Panc1 (cell line): ENCODE measurements around the gene GLI1.

ENCODE experiments used
- CTCF ChIP-seq: fragments of 450-650 bp; IDR thresholded peaks from 2 replicates; pipeline ENCODE4 v1.5.1; 2017; ENCODE audit warnings: mild to moderate bottlenecking
- POLR2AphosphoS5 ChIP-seq: IDR thresholded peaks from 2 replicates; pipeline ENCODE4 v1.6.1; 2012; ENCODE audit warnings: mild to moderate bottlenecking, low read depth, low read length, moderate library complexity
- SIN3A ChIP-seq: IDR thresholded peaks from 2 replicates; pipeline ENCODE4 v1.6.1; 2012; ENCODE audit warnings: low read depth, mild to moderate bottlenecking, low read length, moderate library complexity, borderline replicate concordance; ENCODE audit not compliant: insufficient read depth
- TCF7L2 ChIP-seq: IDR thresholded peaks from 2 replicates; pipeline ENCODE4 v1.6.1; 2011; ENCODE audit warnings: mild to moderate bottlenecking, low read depth, low read length, inconsistent platforms
- TF ChIP-seq, protein P1 (sequence below), 2 experiments: IDR thresholded peaks; 2 replicates each; pipeline ENCODE4 v1.6.1; 2011 to 2012; ENCODE audit warnings: low read depth in 2 of 2, control low read depth in 1 of 2, low read length in 1 of 2, mild to moderate bottlenecking in 1 of 2, moderate library complexity in 1 of 2; ENCODE audit not compliant: insufficient read depth in 1 of 2

- TF ChIP-seq CTCF (no peak), SIN3A (no peak), POLR2AphosphoS5 (no peak), TCF7L2 (no peak)
- TF ChIP-seq, protein P1, sequence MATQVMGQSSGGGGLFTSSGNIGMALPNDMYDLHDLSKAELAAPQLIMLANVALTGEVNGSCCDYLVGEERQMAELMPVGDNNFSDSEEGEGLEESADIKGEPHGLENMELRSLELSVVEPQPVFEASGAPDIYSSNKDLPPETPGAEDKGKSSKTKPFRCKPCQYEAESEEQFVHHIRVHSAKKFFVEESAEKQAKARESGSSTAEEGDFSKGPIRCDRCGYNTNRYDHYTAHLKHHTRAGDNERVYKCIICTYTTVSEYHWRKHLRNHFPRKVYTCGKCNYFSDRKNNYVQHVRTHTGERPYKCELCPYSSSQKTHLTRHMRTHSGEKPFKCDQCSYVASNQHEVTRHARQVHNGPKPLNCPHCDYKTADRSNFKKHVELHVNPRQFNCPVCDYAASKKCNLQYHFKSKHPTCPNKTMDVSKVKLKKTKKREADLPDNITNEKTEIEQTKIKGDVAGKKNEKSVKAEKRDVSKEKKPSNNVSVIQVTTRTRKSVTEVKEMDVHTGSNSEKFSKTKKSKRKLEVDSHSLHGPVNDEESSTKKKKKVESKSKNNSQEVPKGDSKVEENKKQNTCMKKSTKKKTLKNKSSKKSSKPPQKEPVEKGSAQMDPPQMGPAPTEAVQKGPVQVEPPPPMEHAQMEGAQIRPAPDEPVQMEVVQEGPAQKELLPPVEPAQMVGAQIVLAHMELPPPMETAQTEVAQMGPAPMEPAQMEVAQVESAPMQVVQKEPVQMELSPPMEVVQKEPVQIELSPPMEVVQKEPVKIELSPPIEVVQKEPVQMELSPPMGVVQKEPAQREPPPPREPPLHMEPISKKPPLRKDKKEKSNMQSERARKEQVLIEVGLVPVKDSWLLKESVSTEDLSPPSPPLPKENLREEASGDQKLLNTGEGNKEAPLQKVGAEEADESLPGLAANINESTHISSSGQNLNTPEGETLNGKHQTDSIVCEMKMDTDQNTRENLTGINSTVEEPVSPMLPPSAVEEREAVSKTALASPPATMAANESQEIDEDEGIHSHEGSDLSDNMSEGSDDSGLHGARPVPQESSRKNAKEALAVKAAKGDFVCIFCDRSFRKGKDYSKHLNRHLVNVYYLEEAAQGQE (IDR thresholded peaks at IDR 0.05; ENCODE audit: insufficient read depth in 1 of 2, low read depth in 2 of 2, low read length in 1 of 2) = no peak
Measured at GRCh38 chr12:57460468-57460784, 841 bp downstream of the GLI1 start.
